Activated naive CD4-positive, alpha-beta T cell (primary cell): Measurements from ENCODE around the gene XCR1.
A peak's percentile ranks its signal among the peaks of the same experiment; 100 is the strongest.
"Not testable (repeated sequence)": the region's sequence is repeated elsewhere in the genome, so short reads cannot be mapped to it uniquely, and the experiment has no call there.

Experiments
- DNase-seq, 4 experiments: peaks; one replicate each; lab custom pipeline; 2025; lab: John Stamatoyannopoulos, UW

XCR1 gene

GRCh38 chr3:46027021-46027705 lies at the start of gene XCR1:
XCR1 (minus strand) TSS chr3:46027483; CDS start chr3:46021947, 5,536 bp downstream.
- no peak for DNase-seq

GRCh38 chr3:46076606-46077005 lies 49.3 kb upstream of the XCR1 start:
- no peak for DNase-seq

GRCh38 chr3:46075816-46076215 lies 48.5 kb upstream of the XCR1 start:
- DNase-seq: no peak

GRCh38 chr3:46071222-46071858 lies 44.1 kb upstream of the XCR1 start:
- DNase-seq: no peak

GRCh38 chr3:46070595-46071093 lies 43.4 kb upstream of the XCR1 start:
- DNase-seq: no peak

- no peak for DNase-seq
Measured at GRCh38 chr3:46068501-46068900, 41.2 kb upstream of the XCR1 start.

- DNase-seq: no peak
Measured at GRCh38 chr3:46067401-46067800, 40.1 kb upstream of the XCR1 start.

GRCh38 chr3:46065750-46066256 lies 38.5 kb upstream of the XCR1 start:
- no peak for DNase-seq

GRCh38 chr3:46065294-46065705 lies 38.0 kb upstream of the XCR1 start:
- peak; percentile 31 to 53 (median 42) for DNase-seq

- DNase-seq: no peak
Measured at GRCh38 chr3:46062679-46063078, 35.4 kb upstream of the XCR1 start.

- DNase-seq: no peak
Measured at GRCh38 chr3:46061887-46062286, 34.6 kb upstream of the XCR1 start.

GRCh38 chr3:46061108-46061720 lies 33.9 kb upstream of the XCR1 start:
- DNase-seq: no peak

GRCh38 chr3:46060551-46060950 lies 33.3 kb upstream of the XCR1 start:
- no peak for DNase-seq

- no peak for DNase-seq
Measured at GRCh38 chr3:46059432-46059831, 32.1 kb upstream of the XCR1 start.

- DNase-seq: no peak
Measured at GRCh38 chr3:46058981-46059380, 31.7 kb upstream of the XCR1 start.

GRCh38 chr3:46057716-46058115 lies 30.4 kb upstream of the XCR1 start:
- no peak for DNase-seq

GRCh38 chr3:46056686-46057085 lies 29.4 kb upstream of the XCR1 start:
- no peak for DNase-seq

GRCh38 chr3:46053761-46054515 lies 26.7 kb upstream of the XCR1 start:
- not testable (repeated sequence) for DNase-seq

- not testable (repeated sequence) for DNase-seq
Measured at GRCh38 chr3:46053265-46053664, 26.0 kb upstream of the XCR1 start.

- DNase-seq: no peak
Measured at GRCh38 chr3:46052531-46052930, 25.2 kb upstream of the XCR1 start.

GRCh38 chr3:46049093-46049492 lies 21.8 kb upstream of the XCR1 start:
- DNase-seq: no peak

- peak in 1 of 4 experiments; percentile 17 for DNase-seq
Measured at GRCh38 chr3:46046231-46046630, 18.9 kb upstream of the XCR1 start.
